IPS-NIHi7 (cell line): ENCODE results near the gene DESI1.
"Not testable (repeated sequence)": the region's sequence is repeated elsewhere in the genome, so short reads cannot be mapped to it uniquely, and the experiment has no call there.

Experiments
- DNase-seq: peaks from one replicate; pipeline ENCODE4 v3.0.0; 2012; ENCODE audit warnings: mixed read lengths; ENCODE audit errors: extremely low spot score

DESI1 gene

DNA sequence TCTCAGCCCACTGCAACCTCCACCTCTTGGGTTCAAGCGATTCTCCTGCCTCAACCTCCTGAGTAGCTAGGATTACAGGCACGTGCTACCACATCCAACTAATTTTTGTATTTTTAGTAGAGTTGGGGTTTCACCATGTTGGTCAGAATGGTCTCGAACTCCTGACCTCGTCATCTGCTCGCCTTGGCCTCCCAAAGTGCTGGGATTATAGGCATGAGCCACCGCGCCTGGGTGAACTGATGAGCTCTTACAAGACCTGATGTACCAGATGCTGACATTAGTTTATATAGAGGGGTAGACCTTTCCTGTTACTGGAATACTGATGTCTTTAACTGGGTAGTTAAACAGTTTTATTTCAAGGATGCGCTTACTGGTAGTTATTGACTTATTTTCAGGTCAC is 13.8 kb upstream of the DESI1 start:
- not testable (repeated sequence) for DNase-seq

DNA sequence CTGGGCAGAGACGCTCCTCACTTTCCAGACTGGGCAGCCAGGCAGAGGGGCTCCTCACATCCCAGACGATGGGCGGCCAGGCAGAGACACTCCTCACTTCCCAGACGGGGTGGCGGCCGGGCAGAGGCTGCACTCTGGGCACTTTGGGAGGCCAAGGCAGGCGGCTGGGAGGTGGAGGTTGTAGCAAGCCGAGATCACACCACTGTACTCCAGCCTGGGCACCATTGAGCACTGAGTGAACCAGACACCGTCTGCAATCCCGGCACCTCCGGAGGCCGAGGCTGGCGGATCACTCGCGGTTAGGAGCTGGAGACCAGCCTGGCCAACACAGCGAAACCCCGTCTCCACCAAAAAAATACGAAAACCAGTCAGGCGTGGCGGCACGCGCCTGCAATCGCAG is 10.8 kb upstream of the DESI1 start:
- not testable (repeated sequence) for DNase-seq

DNA sequence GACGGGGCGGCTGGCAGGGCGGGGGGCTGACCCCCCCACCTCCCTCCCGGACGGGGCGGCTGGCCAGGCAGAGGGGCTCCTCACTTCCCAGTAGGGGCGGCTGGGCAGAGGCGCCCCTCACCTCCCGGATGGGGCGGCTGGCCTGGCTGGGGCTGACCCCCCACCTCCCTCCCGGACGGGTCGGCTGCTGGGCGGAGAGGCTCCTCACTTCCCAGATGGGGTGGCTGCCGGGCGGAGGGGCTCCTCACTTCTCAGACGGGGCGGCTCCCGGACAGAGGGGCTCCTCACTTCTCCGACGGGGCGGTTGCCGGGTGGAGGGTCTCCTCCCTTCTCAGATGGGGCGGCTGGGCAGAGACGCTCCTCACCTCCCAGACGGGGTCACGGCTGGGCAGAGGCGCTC is 10.3 kb upstream of the DESI1 start:
- DNase-seq: not testable (repeated sequence)

DNA sequence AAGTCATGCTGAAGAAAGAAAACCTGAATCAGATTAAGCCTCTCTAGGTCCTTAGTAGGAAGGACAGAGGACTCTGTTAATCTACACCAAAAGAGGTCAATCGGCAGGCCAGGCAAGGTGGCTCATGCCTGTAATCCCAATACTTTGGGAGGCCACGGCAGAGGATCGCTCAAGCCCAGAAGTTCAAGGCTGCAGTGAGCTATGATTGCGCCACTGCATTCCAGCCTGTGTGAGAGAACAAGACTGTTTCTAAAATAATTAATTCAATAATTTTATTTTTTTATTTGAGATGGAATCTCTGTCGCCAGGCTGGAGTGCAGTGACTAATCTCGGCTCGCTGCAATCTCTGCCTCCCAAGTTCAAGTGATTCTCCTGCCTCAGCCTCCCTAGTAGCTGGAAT is 4.7 kb upstream of the DESI1 start:
- no peak for DNase-seq

DNA sequence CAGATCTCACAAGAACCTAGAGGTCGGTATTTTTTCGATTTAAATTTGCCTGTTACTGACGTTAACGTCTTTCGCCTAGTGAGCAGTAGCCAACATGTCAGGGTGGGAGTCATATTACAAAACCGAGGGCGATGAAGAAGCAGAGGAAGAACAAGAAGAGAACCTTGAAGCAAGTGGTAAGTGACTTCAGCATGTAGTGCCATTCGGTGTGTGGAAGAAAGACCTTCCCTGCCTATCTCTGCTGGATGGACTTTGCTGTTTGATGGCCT is 1.0 kb upstream of the DESI1 start:
- DNase-seq: no peak

DNA sequence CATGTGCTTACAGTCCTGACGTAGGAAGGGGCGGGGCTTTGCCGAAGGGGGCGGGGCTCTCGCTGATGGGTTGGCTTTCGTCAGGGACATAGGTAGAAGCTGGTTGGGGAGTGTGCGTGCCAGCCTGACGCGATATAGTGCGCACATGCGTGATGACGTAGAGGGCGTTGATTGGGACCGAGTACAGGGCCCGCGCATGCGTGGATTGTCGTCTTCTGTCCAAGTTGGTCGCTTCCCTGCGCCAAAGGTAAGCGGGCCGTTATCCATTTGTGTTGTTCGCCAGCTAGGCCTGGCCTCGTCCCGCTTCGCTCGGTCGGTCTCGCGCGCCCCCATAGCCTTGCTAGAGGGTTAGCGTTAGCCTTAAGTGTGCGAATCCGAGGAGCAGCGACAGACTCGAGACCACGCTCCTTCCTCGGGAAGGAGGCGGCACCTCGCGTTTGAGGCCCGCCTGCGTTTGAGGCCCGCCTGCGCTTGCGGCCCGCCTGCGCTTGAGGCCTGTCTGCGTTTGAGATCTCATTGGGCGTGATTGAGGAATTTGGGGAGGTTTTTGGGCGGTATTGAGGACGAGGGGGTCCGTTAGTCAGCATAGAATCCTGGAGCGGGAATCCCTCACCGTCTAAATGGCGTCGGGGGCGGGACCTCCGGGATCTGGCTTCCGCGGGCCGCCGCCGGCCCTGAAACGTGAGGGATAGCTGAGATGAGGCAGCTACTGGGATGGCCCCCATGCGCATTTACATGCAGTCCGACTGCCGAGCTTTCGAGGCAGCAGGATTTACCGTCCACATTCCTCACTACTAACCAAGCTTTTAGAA is 462 bp upstream of the DESI1 start, which contains the start of gene XRCC6:
Gene XRCC6 (plus strand): TSS at position 197 of the 812 bp plus-strand sequence. CDS start 710 bp downstream, outside the sequence.
- DNase-seq: peak; percentile 100

DNA sequence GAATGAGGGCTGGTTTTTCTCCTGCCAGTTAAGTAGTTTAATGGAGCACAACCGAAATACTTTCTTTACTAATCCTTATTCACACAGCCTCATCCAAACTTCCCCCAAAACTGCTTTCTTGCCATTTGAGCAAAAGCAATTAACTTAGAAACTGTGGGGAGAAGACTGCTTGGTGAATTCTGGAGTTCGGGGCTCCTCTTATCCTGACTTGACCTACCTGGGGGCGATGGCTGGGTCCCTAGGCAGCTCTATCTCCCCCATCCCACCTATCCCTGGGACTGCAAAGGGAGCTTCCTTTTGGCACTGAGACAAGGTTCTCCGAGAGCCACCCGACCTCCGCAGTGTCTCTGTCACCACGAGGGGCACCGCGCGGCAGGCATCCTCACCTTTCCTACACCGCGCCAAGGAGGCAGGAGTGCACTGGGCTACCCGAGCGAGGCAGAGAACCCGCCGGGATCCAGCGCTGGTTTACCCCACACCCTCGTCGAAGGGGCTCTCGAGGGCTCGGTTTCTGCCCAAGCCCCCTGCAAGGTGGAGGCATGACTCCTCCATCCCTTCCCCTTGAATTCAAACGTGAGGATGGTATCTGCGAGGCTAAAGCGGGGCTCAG is 759 bp downstream of the DESI1 start:
- DNase-seq: peak; percentile 56

DNA sequence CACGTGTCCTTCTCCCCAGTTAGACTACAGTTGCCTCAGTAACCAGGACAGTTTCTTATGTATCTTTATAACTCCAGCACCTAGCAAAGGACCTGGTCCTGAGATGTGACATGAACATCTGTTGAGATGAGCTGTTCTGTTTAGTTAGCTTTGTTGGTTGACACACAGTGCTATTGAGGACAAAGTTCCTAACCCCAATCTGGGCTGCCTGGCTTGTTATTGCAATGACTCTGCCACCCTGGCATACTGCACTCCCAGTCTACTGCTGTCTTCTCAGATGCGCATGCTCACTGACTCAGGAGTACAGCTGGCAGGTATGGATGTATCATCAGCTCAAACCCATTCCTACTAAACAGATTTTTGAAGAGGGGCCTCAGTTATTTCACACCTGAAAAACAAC is 7.4 kb downstream of the DESI1 start:
- no peak for DNase-seq

DNA sequence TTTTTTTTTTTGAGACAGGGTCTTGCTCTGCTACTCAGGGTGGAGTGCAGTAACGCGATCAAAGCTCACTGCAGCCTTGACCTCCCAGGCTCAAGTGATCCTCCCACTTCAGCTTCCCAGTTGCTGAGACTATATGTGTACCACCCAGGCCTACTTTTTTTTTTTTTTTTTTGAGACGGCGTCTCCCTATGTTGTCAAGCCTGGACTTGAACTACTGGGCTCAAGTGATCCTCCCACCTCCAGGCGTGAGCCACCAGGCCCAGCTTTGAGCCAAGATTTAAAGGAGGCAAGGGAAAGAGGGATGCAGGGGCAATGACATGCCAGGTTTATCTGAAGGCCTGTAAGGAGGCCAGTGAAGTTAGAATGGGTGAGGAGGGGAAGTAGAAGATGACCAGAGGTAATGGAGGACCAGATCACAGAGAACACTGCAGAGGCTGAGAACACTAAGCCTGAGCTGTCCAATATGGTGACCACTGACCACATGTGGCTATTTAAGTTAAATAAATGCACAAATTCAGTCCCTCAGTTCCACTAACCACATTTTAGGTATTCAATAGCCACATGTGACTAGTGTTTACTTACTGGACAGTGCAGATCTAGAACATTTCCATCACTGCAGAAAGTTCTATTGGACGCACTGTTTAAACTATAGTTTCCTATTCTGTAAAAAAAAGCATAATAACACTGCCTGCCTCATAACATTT is 8.1 kb downstream of the DESI1 start:
- DNase-seq: no peak

DNA sequence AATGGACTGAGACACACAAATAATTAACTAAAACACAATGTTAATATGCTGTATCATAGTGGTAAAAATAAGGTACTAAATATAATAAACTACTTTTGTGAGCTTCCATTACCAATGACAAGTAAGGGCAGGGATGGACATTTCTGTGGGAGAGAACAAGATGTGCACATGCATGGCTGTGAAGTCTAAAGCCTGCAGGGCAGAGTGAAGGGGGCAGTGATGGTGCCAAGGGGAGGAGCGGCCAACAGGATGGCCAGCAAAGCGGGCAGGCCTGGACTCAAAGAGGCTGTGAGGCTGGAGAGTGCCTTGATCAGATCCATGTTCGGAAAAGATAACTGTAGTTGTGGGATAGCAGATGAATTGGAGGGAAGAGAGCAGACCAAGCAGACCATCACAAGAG is 12.5 kb downstream of the DESI1 start:
- no peak for DNase-seq

DNA sequence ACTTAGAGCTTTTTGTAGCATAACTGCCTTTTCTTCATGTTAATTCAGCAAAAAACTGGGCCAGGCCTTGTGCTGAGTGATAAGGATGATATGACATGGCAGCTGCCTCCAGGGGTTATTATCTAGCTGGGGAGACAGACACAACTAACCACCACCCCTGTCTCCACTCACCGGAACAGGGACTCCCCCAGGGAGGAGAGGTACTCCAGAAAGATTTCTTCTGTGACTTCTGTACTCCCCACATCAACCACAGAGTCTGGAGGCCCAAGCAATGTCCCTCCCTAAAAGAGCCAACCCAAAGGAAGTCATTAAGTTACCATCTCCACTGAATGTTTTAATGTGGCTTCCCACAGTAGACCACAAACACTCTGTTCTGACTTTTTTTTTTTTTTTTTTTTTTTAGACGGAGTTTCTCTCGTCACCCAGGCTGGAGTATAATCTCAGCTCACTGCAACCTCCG is 16.9 kb downstream of the DESI1 start:
- no peak for DNase-seq

DNA sequence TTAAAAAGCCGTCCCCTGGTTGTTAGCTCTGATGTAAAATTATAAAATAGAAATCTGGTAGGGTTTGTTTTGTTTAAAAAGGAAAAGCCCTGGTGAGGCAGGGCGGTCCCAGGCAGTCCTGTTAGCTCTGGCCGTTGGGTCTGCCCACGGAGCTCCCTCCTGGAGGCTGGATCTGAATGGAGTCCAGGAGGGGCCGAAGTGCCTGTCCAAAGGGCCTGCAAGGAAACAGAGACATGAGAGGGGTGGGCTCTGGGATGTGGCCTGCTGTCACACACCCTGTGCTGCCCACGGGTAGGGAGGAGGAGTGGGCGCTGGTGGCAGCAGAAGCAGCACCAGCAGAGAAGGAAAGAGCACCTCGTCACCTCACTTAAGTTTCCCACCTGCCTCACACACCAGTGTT is 19.9 kb downstream of the DESI1 start:
- DNase-seq: no peak

DNA sequence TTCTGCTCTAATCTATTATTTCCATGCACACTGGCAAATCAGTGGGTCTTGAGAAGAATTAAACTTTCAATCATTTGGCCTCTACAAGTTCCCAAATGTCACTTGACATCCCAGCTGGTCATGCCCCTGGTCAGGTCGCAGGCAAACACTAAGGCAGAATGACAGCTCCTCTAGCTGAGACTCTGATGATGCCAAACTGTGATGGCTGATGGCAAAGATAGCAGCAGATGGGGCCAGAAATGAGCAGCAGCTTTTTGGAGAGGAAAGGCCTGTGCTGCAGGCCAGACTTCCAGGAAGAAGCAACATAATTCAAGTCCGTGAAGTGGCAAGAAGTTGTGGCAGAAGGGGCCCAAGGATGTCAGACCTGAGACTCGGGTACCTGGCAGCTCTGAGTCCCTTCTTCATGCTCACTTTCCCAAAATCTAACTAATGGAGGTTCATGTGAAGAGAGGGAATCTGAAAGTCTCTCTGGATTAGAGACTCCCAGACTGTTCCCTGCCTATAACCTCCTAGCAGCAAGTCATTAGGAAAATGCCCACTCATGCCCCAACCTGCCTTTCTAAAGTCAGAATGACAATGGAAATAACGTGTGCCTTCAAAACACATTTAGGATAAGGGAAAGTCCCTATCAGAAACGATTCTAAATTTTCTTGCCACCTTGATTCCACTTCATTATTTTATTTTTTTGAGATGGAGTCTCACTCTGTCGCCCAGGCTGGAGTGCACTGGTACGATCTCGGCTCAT is 21.8 kb downstream of the DESI1 start:
- DNase-seq: no peak

DNA sequence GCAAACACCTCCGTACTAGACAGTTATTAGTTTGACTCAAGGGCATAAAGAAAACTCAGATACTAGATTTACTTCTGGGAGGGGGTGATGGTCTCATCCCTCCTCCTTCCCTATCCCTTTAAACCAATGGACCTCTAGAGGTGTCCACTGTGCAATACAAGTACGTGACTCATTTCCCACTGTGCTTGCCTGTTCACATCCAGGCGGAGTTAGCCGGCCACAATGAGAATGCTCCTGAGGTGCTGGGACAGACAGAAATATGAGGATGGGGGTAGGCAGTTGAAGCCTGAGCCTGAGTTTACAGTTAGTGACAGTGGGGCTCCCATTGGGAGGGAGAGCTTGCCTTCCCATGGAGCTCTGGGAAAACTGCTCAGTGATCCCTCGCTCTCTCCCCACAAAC is 22.8 kb downstream of the DESI1 start:
- DNase-seq: no peak

DNA sequence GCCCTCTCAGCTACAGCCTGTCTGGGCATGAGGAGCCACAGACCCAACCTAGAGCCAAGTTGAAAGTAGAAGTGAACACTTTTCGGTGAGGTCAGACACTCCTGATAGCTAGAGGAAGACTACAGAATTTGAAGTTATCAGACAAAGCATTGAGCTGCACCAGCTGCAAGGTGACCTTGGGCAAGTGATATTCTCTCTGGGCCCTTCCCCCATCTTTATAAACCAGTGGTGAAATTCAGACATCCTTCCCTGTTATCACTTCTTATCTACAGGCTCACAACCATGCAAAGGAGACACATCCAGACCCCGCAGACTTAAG is 23.2 kb downstream of the DESI1 start:
- no peak for DNase-seq

DNA sequence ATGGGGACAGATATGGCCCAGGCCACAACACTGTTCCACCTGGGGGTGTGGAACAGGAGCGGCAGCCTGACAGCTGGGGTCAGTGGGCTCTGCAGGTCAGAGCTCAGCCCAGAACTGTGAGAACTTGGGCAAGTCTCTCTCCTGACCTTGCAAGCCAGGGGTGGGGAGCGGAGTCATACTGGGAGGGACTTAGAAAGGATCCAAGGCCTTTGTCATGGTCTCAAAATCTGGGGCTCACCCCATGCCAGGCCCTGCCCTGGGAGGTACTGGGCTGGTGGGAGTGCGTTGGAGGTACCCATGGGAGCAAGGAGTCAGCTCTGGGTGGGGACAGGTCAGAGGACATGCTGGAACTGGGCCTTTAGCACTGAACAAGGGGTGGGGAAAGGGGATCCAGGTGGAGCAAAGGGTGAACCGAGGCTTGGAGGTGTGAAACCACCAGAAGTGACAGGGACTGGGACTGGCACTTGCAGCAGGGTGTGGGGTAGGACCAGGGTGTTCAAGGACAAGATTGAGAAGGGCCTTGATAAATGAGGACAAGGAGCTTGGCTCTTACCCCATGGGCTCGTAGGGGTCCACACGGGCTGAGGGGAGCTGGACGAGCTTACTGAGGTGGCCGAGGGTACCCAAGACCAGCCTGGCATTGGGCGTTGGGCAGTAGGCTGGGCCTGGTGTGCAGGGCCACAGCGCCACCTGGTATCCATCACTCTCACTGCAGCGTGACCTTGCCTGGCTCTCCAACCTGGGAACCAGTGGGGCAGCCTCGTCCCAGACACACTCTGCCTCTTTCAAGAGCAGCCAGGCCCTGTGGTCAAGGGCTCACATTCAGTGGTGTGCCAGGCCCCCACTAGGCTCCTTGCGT is 23.8 kb downstream of the DESI1 start:
- DNase-seq: peak; percentile 87

DNA sequence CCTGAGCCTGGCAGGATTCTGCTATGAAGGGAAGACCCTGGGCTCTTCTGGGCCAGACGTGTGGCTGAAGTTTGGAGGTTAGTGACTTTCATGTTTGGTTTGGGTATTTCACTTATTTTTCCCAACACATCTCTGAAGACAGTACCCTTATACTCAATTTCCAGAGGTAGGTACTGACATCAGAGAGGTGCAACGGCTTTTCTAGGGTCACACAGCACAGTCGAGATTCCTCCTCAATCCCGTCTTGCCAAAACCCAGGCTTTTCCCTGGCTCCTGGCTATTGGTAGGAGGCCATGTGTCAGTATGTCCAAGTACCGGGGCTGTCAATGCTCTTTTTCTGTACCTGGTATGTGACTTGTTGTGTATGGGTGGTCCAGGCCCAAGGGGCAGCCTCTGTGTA is 25.1 kb downstream of the DESI1 start:
- no peak for DNase-seq

DNA sequence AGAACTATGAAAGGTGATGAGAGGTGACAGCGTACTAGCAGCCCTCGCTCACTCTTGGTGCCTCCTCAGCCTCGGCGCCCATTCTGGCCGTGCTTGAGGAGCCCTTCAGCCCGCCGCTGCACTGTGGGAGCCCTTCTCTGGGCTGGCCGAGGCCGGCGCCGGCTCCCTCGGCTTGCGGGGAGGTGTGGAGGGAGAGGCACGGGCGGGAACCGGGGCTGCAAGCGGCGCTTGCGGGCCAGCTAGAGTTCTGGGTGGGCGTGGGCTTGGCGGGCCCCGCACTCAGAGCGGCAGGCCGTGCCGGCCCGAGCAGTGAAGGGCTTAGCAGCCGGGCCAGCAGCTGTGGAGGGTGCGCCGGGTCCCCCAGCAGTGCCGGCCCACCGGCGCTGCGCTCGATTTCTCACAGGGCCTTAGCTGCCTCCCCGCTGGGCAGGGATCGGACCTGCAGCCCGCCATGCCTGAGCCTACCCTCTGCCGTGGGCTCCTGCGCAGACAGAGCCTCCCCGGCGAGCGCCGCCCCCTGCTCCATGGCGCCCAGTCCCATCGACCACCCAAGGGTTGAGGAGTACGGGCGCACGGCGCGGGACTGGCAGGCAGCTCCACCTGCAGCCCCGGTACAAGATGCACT is 27.4 kb downstream of the DESI1 start:
- DNase-seq: not testable (repeated sequence)

DNA sequence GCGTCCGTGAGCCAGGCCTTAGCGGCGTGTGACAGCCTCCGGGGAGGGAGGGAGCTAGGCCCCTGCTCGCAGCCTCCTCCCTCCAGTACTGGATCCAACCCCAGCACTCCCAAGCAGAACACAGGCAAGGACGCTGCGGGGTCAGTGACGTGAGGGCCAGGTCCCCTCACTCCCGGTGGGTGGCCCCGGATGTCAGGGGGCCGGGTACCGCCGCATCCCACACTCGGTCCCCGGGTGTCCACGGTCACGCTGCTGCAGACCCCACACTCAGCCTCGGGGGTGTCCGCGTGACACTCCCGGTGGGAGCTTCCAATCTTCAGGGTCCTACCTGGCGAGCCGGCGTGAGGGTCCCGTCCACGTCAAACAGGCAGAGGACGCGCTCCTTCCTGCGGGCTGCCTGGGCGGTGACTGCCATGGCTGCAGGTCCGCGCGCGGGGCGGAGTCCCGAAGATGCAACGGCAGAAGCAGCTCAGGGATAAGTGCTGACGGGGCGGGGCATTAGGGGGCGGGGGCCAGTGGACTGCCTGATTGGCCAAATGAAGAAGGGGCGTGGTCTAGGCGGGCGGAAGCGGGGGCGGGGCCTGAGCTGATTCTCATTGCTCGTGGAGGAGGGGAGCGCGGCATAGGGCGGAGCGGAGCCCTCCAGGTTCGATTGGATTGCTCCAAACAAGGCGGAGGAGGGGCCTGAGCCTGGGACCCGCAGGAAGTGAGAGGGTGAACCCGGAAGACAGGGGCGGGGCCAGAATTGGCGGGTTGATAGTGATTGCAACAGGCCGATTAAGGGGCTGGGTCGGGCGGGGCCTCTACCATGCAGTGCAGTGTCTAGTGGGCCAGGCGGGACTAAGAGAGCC is 31.2 kb downstream of the DESI1 start, which contains the start of gene PMM1:
Gene PMM1 (minus strand): TSS at position 450 of the 851 bp plus-strand sequence. CDS start 35 bp downstream, at position 415.
- DNase-seq: peak; percentile 100

DNA sequence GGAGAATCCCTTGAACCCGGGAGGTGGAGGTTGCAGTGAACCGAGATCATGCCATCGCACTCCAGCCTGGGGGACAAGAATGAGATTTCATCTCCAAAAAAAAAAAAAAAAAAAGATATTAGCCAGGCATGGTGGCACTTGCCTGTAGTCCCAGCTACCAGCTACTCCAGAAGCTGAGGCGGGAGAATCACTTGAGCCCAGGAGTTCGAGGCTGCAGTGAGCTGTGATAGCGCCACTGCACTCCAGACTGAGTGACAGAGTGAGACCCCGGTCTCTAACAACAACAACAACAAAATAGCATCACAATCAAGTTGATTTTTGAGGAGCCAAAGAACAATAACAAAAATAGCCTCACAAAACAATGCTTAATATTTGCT is 33.5 kb downstream of the DESI1 start:
- DNase-seq: no peak
